GM12878 (cell line): Measurements from ENCODE around the gene LRRC3. TPM values are rescaled to one million over a fixed set of nuclear protein-coding genes. Genes with fewer than 3 reads are reported as not detected.

Experiments used
- ATAC-seq: fragments of 200-7000 bp; cut with Tn5 transposase; 3 replicates; pipeline ENCODE4 v1.9.1; 2020; ENCODE audit warnings: mild to moderate bottlenecking, moderate library complexity
- BruUV-seq: library from RNA; stranded (reverse); fragments of 400-500 nt; replicated peaks from 2 replicates; lab custom pipeline; 2021; lab: Mats Ljungman, UMichigan
- CTCF ChIA-PET: fragments of 300-600 bp; sonication (Branson Sonifier 250); formaldehyde crosslinking; extraction: SDS; loops from one replicate; lab custom pipeline; 2021; ENCODE audit warnings: inconsistent platforms; lab: Yijun Ruan, JAX
- POLR2A ChIA-PET: fragments of 350-600 bp; formaldehyde crosslinking; extraction: SDS; loops from one replicate; lab custom pipeline; 2021; ENCODE audit warnings: inconsistent platforms; lab: Charles Lee
- RAD21 ChIA-PET: fragments of 300-600 bp; sonication (Branson Sonifier 250); formaldehyde crosslinking; loops from one replicate; lab custom pipeline; 2023; ENCODE audit warnings: antibody characterized with exemption; ENCODE audit not compliant: unreplicated experiment; lab: Charles Lee
- SMC1A ChIA-PET: fragments of 300-600 bp; sonication (Branson Sonifier 250); formaldehyde crosslinking; loops from one replicate; lab custom pipeline; 2023; ENCODE audit not compliant: unreplicated experiment, uncharacterized antibody; lab: Charles Lee
- DNase-seq: peaks from one replicate; pipeline ENCODE4 v3.0.0-alpha.2; 2011; ENCODE audit warnings: low read depth, low spot score
- FAIRE-seq: peaks from 3 replicates; lab custom pipeline; 2011; peaks lifted over from hg19 to GRCh38; lab: Jason Lieb, UNC
- H2AFZ ChIP-seq: 2 replicates; pipeline ENCODE4 v1.6.0; 2011; ENCODE audit warnings: low read depth, low read length, control low read depth; ENCODE audit not compliant: control insufficient read depth
- H3K27ac ChIP-seq: 2 replicates; pipeline ENCODE4 v1.5.1; 2011; ENCODE audit warnings: control low read depth; ENCODE audit not compliant: control insufficient read depth, insufficient read depth
- H3K27me3 ChIP-seq, 2 experiments: replicated peaks in 1 of 2; 2 replicates each; pipeline versions ENCODE4 v1.6.0 to v1.6.1; 2011; ENCODE audit warnings: low read length in 1 of 2; ENCODE audit not compliant: control insufficient read depth in 2 of 2, insufficient read depth in 2 of 2
- H3K36me3 ChIP-seq, 2 experiments: 2 replicates each; pipeline ENCODE4 v1.5.1; 2011; ENCODE audit warnings: low read length in 1 of 2; ENCODE audit not compliant: control insufficient read depth in 2 of 2, insufficient read depth in 2 of 2
- H3K4me1 ChIP-seq: 2 replicates; pipeline ENCODE4 v1.6.1; 2011; ENCODE audit warnings: mild to moderate bottlenecking, low read length, moderate library complexity, mixed read lengths; ENCODE audit not compliant: control insufficient read depth, insufficient read depth
- H3K4me2 ChIP-seq: 2 replicates; pipeline ENCODE4 v1.6.0; 2011; ENCODE audit warnings: control low read depth; ENCODE audit not compliant: control insufficient read depth, insufficient read depth
- H3K4me3 ChIP-seq: fragments of 200-600 bp; sonication (generic); 2 replicates; pipeline ENCODE4 v1.5.1; 2016
- H3K79me2 ChIP-seq: 2 replicates; pipeline ENCODE4 v1.6.0; 2011; ENCODE audit warnings: low read length; ENCODE audit not compliant: control insufficient read depth, insufficient read depth
- H3K9ac ChIP-seq: 2 replicates; pipeline ENCODE4 v1.8.0; 2011; ENCODE audit warnings: low read length, control low read depth, mixed read lengths; ENCODE audit not compliant: control insufficient read depth, insufficient read depth
- H3K9me3 ChIP-seq: replicated peaks from 3 replicates; pipeline ENCODE4 v1.5.1; 2011; ENCODE audit warnings: mild to moderate bottlenecking, low read length; ENCODE audit not compliant: control insufficient read depth, insufficient read depth
- H4K20me1 ChIP-seq: 2 replicates; pipeline ENCODE4 v1.6.0; 2011; ENCODE audit not compliant: control insufficient read depth, insufficient read depth
- ATF7 ChIP-seq: fragments of 450-650 bp; IDR thresholded peaks from 2 replicates; pipeline ENCODE4 v1.6.1; 2016; ENCODE audit warnings: low read depth, mild to moderate bottlenecking
- BCL11A ChIP-seq: IDR thresholded peaks from 2 replicates; pipeline ENCODE4 v1.6.1; 2011; ENCODE audit warnings: low read depth, low read length
- BRCA1 ChIP-seq: IDR thresholded peaks from 2 replicates; pipeline ENCODE4 v1.6.1; 2011; ENCODE audit warnings: low read depth, low read length, improper control_type of control experiment
- CEBPB ChIP-seq, 2 experiments: fragments of 150-350 bp in 1 of 2; IDR thresholded peaks; 2 replicates each; pipeline ENCODE4 v1.6.1; 2012 to 2014; ENCODE audit warnings: low read depth in 2 of 2, low read length in 2 of 2, borderline replicate concordance in 1 of 2, inconsistent platforms in 1 of 2
- CHD2 ChIP-seq: IDR thresholded peaks from 2 replicates; pipeline ENCODE4 v1.6.1; 2011; ENCODE audit warnings: low read depth, low read length, improper control_type of control experiment, borderline replicate concordance
- DPF2 ChIP-seq: fragments of 450-650 bp; IDR thresholded peaks from 2 replicates; pipeline ENCODE4 v1.6.1; 2017; ENCODE audit warnings: mild to moderate bottlenecking
- IRF4 ChIP-seq: IDR thresholded peaks from 2 replicates; pipeline ENCODE4 v1.6.1; 2011; ENCODE audit warnings: low read depth, low read length
- JUNB ChIP-seq: IDR thresholded peaks from 2 replicates; pipeline ENCODE4 v1.6.1; 2016; ENCODE audit warnings: antibody characterized with exemption, mild to moderate bottlenecking
- MTA2 ChIP-seq: fragments of 450-650 bp; IDR thresholded peaks from 2 replicates; pipeline ENCODE4 v1.6.1; 2016; ENCODE audit warnings: low read depth, mild to moderate bottlenecking, moderate library complexity
- RUNX3 ChIP-seq: IDR thresholded peaks from 2 replicates; pipeline ENCODE4 v1.6.1; 2012; ENCODE audit warnings: low read length, inconsistent platforms
- SIN3A ChIP-seq: IDR thresholded peaks from 2 replicates; pipeline ENCODE4 v1.6.1; 2012; ENCODE audit warnings: low read depth, low read length, improper control_type of control experiment
- SMAD5 ChIP-seq: IDR thresholded peaks from 2 replicates; pipeline ENCODE4 v1.6.1; 2016; ENCODE audit warnings: antibody characterized with exemption, low read depth
- SRF ChIP-seq, 2 experiments: IDR thresholded peaks; 2 replicates each; pipeline ENCODE4 v1.6.1; 2011; ENCODE audit warnings: low read depth in 2 of 2, low read length in 2 of 2, mild to moderate bottlenecking in 1 of 2, moderate library complexity in 1 of 2
- SUPT20H ChIP-seq: IDR thresholded peaks from 2 replicates; pipeline ENCODE4 v1.6.1; 2011; ENCODE audit warnings: low read depth, mild to moderate bottlenecking, low read length, moderate library complexity, borderline replicate concordance; ENCODE audit not compliant: control insufficient read depth
- TAF1 ChIP-seq: IDR thresholded peaks from 2 replicates; pipeline ENCODE4 v1.6.1; 2011; ENCODE audit warnings: mild to moderate bottlenecking, low read depth, low read length, borderline replicate concordance
- ZNF217 ChIP-seq: fragments of 450-650 bp; IDR thresholded peaks from 2 replicates; pipeline ENCODE4 v1.6.1; 2017; ENCODE audit warnings: antibody characterized with exemption, mild to moderate bottlenecking
- ZNF274 ChIP-seq: IDR thresholded peaks from one replicate; pipeline ENCODE4 v1.8.0; 2011; ENCODE audit not compliant: insufficient read length, insufficient read depth
- WGBS: methylation state at CpG from one replicate; pipeline ENCODE4 v1.1.6; 2016; ENCODE audit warnings: low lambda C conversion rate; ENCODE audit not compliant: insufficient replicate concordance, insufficient coverage; ENCODE audit errors: missing lambda C conversion rate; 5-methylcytosine and 5-hydroxymethylcytosine counted together
- in situ Hi-C: fragments of 300-500 bp; cut with MboI; formaldehyde crosslinking; loops from 9 replicates; pipeline ENCODE4 v1.14.3; 2018; ENCODE audit warnings: mixed read lengths
- intact Hi-C: fragments of 100-400 bp; cut with micrococcal nuclease; formaldehyde crosslinking; loops from one replicate; pipeline ENCODE4 v1.14.2; 2022; ENCODE audit not compliant: unreplicated experiment
- polyA plus RNA-seq, 11 experiments: library from polyadenylated mRNA; depleted of rRNA in 4 of 11; unstranded in 6 of 11; stranded (reverse) in 5 of 11; fragments of >200 nt; fragmentation: Nextera tagmentation in 4 of 11; fragmentation: Illumina TruSeq in 1 of 11; extraction: Ambion mirVana in 4 of 11; extraction: Trizol in 1 of 11; gene quantifications; 1 replicate in 1 of 11; 2 replicates in 10 of 11; pipeline versions ENCODE4 v1.2.1 to v1.2.3, GENCODE V29; 2011 to 2016; ENCODE audit warnings: inconsistent platforms in 2 of 11, missing spikeins in 2 of 11, low read depth in 1 of 11
- total RNA-seq, 4 experiments: library from RNA; depleted of rRNA in 3 of 4; stranded (reverse); fragments of >200 nt in 3 of 4; fragmentation: Illumina TruSeq in 1 of 4; extraction: Trizol in 1 of 4; gene quantifications; 2 replicates each; pipeline versions ENCODE4 v1.2.1 to v1.2.3, GENCODE V29; 2013 to 2021

Gene LRRC3
- total and polyA plus RNA-seq, 10 of the 15 experiments (the other 5 are each of a cell fraction or from before 2014, with no cell fraction given) = 0.02 to 0.31 (median 0.09) TPM; not detected in 1

DNA sequence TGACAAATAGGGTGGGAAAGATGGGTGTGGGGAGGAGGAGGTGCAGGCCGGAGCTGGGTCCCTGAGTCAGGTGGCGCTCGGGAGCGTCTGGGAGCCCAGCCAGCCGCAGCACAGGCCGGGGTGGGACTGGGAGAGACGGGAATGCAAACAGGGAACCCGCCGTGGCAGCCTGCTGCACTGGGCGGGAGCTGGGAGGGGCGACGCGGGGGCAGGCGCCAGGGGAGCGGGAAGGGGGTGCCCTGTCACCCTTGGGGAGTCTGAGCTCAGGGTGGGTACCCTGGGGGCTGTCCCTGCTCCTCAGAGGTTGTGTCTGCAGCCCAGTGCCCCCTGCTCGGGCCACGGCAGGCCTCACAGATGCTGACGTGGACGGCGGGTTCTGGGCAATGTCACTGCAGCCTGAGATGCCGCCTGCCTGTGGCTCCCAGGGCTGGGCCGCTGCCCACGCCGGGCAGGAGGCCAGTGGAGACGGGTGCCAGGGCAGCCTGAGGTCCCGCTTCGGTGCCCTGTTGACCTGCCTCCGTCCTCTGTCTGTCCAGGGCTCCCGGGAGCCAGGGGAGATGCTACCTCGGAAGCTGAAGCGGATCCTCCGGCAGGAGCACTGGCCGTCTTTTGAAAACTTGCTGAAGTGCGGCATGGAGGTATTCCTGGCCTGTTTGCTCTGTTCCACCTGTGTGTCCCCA, 16.6 kb upstream of the LRRC3 start:
- TF ChIP-seq TAF1 (no peak), CHD2 (no peak), DPF2 (no peak), SRF (IDR thresholded peaks at IDR 0.05; ENCODE audit: low read depth in 2 of 2, low read length in 2 of 2) (no peak), MTA2 (no peak), SMAD5 (no peak), ZNF274 (no peak), RUNX3 (no peak)
- TF ChIP-seq, all 136 proteins: peak for 0
- RAD21 ChIA-PET = no interaction called here
- CTCF ChIA-PET = no interaction called here

DNA sequence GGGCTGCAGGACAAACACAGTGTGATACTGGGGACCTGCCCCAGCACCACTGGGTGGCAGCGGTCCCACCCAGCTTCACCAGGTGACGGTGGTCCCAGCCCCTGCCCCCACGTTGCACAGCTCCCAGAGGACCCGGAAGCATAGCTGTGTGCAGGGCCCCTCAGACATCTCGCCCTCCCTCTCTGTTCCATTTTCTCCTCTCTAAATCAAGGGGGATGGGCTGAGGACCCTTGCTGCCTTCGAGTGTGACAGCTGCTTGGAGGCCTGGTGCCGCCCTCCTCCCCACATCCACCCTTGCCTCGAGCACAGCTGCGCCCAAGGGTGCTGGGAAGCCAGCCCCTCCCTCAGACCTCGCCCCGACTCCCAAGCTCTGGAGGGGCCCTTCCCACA, 16.1 kb upstream of the LRRC3 start:
- ATAC-seq (no peak), DNase-seq (no peak), FAIRE-seq (no peak)
- Histone ChIP-seq H3K9me3 (no peaks in the 10 kb centered on the region; the same call in 2 of the 3 replicates), H3K4me1 (no peaks in the 10 kb centered on the region), H4K20me1 (no peaks in the 10 kb centered on the region), H3K27ac (no peak overlapping the region), H2AFZ (no peak overlapping the region), H3K79me2 (no peaks in the 10 kb centered on the region), H3K36me3 (no peaks in the 10 kb centered on the region), H3K4me3 (no peak overlapping the region), H3K9ac (no peak overlapping the region), H3K4me2 (no peak overlapping the region), H3K27me3 (no peaks in the 10 kb centered on the region)
- no peak for TF ChIP-seq BCL11A
- TF ChIP-seq SUPT20H = no peak
- TF ChIP-seq CEBPB (IDR thresholded peaks at IDR 0.05; ENCODE audit: borderline replicate concordance in 1 of 2, low read depth in 2 of 2, low read length in 2 of 2) = no peak
- no peak for TF ChIP-seq ATF7
- no peak for TF ChIP-seq JUNB
- no peak for TF ChIP-seq IRF4
- TF ChIP-seq SIN3A = no peak
- TF ChIP-seq BRCA1 = no peak
- TF ChIP-seq ZNF217 = no peak
- ChIA-PET CTCF (no interaction called here), SMC1A (no interaction called here), RAD21 (no interaction called here), POLR2A (no interaction called here)
- intact Hi-C loops = no loop called here
- in situ Hi-C loops = no loop called here
- BruUV-seq = no TSS peak
- 34% methylated on average over 8 of the region's 11 CpGs for WGBS

More for the DNA sequence above, 16.6 kb upstream of the LRRC3 start:
- no peaks in the 10 kb centered on the region for H3K27me3 ChIP-seq
- no peak overlapping the region for H3K4me2 ChIP-seq
- no TSS peak for BruUV-seq
- no peaks in the 10 kb centered on the region for H3K36me3 ChIP-seq
- POLR2A ChIA-PET = no interaction called here
- no peak overlapping the region for H2AFZ ChIP-seq
- in situ Hi-C loops (no loop called here), intact Hi-C loops (no loop called here)
- no peaks in the 10 kb centered on the region for H3K79me2 ChIP-seq
- no peaks in the 10 kb centered on the region for H4K20me1 ChIP-seq
- 66% methylated on average over 16 of the region's 34 CpGs for WGBS
- SMC1A ChIA-PET = no interaction called here
- H3K9me3 ChIP-seq = no peaks in the 10 kb centered on the region
- DNase-seq (no peak), ATAC-seq (no peak), FAIRE-seq (no peak)
- no peak overlapping the region for H3K27ac ChIP-seq
- no peak overlapping the region for H3K4me3 ChIP-seq
- H3K9ac ChIP-seq = no peak overlapping the region
- no peaks in the 10 kb centered on the region for H3K4me1 ChIP-seq
